Right ventricle myocardium superior (tissue), 1 donor: ENCODE measurements around the gene COG6. TPM values are rescaled to one million over a fixed set of nuclear protein-coding genes. Genes with fewer than 3 reads are reported as not detected.

ENCODE experiments used
- ATAC-seq: fragments of 200-7000 bp; cut with Tn5 transposase; one replicate; pipeline ENCODE4 v1.9.1; 2020; ENCODE audit warnings: mild to moderate bottlenecking; ENCODE audit not compliant: poor library complexity
- DNase-seq: peaks from one replicate; pipeline ENCODE4 v3.0.0-alpha.2; 2020
- intact Hi-C: fragments of 100-400 bp; cut with DNase I; formaldehyde crosslinking; loops from one replicate; pipeline ENCODE4 v1.11.2; 2022
- long read RNA-seq: library from polyadenylated mRNA; unstranded; transcript quantifications from one replicate; pipeline ENCODE4 v2.0.0, GENCODE V29; 2021
- total RNA-seq: library from RNA; stranded (reverse); fragmentation: NEBNext Ultra II Directional; extraction: Animal tissue kit (Norgen Biotek cat#: 25700); gene quantifications from one replicate; pipeline ENCODE4 v1.2.1, GENCODE V29; 2021
- donor health status: DM: no; HTN: yes; CAD: no; lungs with severe emphysema.

COG6 gene
- total RNA-seq, result 21.9 TPM
- long read RNA-seq, transcript COG6-204 (19 exons, 3,563 nt), result major isoform, 47 of 55 reads
- long read RNA-seq, partial matches to known transcripts, result 4 of 55 reads
- long read RNA-seq, other reads (novel, unspliced or antisense), result 3 of 55 reads

DNA sequence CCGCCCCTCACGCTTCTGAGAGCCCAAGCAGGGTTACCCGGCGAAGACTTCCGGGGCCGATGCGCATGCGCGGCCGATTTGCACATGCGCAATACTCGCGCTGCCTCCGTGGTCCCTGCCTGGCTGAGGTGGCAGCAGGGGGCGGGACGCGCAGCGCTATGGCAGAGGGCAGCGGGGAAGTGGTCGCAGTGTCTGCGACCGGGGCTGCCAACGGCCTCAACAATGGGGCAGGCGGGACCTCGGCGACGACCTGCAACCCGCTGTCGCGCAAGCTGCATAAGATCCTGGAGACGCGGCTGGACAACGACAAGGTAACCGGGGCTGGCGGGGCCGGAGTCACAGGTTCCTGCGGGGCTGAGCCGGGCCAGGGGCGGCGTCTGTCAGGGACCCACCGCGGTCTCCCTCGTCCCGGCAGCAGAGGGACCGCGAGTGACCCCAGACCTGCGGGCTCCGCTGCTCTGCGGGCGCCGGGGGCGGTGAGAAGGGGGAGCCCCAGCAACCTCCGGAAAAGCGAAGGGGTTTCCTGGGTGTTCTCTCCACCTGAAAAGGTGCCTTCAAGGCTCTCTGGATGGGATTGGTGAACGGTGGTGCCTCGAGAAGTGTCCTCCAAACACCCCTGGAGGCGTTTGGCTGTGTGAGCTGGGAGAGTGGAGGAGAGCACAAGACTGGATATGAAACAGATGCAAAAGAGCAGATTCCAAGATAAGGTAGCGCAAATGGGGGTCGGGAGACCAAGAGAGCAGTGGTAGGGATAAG lies at the start of gene COG6:
Gene COG6 (plus strand): TSS at position 94 of the 756 bp plus-strand sequence. CDS start 65 bp downstream, at position 159.
- intact Hi-C loops, result no loop called here
- ATAC-seq (peak; percentile 99), DNase-seq (peak; percentile 95)

DNA sequence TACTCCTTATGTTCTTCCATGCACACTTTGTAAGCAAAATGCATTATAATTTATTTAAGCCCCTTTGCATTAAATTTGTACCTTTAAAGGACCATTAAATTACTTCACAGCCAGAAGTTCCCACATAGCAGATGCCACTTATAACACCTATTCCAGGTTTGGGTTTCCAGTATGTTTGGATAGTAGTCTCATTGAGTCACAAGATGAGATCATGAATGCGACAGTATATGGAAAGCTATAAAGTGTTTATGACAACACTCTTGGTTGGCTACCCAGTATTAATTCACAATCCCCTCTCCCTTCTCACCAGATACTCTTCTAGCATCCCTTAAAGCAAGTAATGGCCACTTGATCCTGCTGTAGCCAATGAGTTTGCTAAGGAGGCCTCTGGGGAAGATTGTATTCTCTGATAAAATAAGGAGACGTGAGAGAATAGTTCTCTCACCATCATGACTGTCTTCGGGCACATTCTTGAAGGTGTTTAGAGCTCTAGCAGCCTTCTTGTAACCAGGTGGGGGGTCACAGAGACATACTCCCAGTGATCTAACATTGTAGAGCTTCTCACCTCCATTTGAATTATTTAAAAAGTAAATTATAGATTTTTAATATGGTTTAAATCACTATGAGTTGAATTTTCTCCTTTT lies 49.7 kb upstream of the COG6 start:
- ATAC-seq (no peak), DNase-seq (no peak)
- intact Hi-C loops, result no loop called here

DNA sequence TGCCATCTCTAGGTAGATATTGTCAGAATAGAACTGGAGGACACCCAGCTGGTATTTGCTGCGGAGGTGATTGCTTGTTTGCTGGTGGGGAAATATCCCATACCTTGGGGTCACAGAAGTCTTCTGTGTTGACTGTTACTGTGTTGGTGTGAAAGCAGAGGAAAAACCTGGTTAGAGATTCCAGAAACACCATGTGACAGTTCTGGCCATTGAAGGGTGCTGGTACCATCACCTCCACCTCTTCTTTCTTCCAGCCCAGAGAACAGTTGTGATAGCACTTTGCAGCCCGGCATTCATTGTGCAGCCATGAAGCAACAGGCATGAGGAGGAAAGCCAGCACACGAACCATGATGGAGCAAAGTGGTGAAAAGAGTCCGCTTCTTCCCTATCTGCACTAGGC lies 47.6 kb upstream of the COG6 start:
- intact Hi-C loops, result no loop called here
- no peak for ATAC-seq
- no peak for DNase-seq

DNA sequence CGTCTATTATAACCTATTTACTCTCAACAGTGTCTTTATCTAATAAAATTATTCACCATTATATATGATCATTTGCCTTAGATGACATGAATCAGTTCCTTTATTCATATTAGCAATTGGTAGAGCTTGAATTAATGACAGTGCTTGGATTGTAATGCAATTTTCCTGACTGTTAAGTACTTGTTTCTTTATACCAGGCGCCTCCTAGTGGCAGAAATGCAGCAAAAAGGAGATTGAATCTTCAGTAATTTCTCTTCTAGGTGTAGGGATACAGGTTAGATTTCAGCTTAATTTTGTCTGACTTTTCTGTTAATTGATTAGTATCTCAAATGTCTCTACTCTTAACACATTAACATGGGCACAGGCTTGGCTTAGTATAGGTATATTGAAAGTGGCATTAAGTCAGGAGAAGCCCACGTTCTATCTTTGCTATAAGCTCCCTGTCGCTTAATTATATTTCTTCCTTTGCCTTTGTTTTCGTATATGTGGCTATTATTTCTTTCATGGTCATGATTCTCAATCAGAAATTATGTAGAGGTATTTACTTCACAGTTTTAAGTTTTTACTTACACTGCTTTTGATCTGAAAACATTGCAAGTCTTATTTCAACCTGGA lies 43.3 kb upstream of the COG6 start:
- DNase-seq (peak; percentile 48), ATAC-seq (peak; percentile 76)
- intact Hi-C loops, result loop anchor here (2.0 to 5.0 kb wide), 3 partner anchors 350 to 560 kb away; no protein-coding TSS in a partner anchor

DNA sequence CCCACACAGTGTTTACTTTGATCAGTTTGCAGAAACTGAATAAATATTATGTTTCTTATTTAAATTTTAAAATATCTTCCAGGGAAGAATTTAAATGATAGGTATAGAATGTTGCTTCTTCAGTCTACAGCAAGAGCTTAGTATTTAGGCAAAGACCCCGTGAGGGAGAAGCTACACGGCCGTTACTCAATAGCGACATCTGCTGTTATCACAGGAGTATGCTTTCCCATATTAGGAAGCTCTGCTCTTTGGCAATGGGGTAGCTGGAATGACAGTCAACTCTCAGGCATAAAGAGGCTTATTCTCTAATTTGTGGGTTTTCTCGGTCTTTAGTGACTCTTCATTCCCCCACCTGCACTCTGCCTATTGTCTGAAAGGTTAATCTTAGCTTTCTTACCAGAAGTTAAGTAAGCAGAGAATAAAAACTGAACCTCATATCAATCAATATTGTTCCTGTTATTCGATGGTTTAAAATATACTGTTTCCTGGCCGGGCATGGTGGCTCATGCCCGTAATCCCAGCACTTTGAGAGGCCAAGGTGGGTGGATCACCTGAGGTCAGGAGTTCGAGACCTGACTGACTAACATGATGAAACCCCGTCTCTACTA lies 39.3 kb upstream of the COG6 start:
- ATAC-seq (peak; percentile 88), DNase-seq (no peak)
- intact Hi-C loops, result no loop called here

DNA sequence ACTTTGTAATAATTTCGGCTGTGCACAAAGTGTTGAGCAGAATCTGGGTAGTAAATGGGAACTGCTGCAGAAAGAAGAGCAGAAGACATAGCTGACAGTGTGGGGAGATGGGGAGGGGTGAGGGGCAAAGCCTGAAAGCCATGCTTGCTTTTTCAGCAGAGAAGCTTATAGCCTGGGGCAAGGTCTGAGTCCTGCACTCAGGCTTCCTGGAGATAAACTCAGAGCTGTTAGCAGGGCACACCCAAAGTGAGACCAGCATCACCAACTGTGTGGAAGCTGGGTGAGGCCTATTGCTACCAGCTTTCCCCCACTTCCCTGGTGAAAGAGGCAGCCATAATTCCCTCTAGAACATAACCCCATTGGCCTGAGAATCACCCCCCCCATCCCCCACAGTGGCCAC lies 36.9 kb upstream of the COG6 start:
- intact Hi-C loops, result no loop called here
- ATAC-seq (no peak), DNase-seq (no peak)

DNA sequence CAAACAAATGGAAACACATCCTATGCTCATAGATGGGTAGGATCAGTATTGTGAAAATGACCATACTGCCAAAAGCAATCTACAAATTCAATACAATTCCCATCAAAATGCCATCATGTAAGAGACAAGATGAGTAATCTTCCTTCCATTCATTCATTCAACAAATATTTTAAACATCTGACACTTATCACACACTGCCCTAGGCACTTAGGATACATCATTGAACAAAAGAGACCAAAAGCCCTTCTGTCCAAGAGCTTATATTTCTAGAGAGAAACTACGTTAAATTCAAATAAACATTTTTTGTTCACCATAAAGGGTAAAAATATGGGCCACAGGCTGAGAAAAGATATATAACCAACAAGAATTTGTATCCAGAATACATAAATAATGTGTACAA lies 32.0 kb upstream of the COG6 start:
- DNase-seq (no peak), ATAC-seq (no peak)
- intact Hi-C loops, result no loop called here

DNA sequence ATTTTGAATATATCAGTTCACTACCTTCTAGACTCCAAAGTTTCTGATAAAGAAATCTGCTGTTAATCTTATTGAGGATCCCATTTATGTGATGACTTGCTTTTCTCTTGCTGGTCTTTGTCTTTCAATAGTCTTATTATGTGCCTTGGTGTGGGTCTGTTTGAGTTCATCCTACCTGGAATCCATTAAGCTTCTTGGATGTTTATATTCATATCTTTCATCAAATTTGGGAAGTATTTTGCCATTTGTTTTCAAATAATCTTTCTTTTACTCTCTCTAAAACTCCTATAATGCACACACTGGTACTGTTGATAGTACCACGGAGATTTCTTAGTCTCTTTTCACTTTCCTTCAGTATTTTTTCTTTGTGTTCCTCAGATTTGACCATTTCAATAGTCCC lies 24.2 kb upstream of the COG6 start:
- no peak for DNase-seq
- ATAC-seq, result no peak
- intact Hi-C loops, result no loop called here

DNA sequence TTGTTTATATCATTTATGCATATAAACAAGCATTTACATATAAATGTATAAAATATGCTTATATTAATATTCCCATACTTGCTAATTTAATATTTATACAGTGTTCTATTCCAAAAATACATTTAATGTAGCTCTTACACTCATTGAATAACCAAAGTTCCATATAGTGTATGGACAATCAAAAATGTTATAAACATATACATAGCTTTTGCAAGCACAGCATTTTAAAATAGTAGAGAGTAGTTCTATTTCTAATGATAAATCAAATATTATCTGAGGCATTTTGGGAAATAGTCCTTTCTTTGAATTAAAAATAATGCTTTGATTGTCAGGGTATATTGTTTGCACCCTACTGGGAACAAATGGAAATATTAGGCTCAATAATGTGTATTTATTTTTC lies 22.5 kb upstream of the COG6 start:
- ATAC-seq (no peak), DNase-seq (no peak)
- intact Hi-C loops, result no loop called here

DNA sequence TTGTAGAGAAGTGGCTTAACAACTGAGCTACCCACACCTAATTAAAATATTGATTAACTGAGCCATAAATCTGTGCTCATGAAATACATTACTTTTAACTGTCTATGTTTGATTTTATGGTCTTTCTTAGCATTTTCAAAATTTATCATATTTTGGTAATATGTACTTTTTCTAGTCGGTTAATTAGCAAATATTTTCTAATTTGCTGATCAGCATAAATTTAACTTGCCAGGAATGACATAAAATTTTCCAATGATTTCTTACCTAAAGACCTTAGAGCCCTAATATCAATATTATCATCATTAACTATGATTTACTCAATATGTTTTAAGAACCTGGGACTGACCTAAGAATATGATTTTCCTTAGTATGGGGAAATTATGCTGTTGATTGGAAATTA lies 19.9 kb upstream of the COG6 start:
- DNase-seq (no peak), ATAC-seq (no peak)
- intact Hi-C loops, result no loop called here

DNA sequence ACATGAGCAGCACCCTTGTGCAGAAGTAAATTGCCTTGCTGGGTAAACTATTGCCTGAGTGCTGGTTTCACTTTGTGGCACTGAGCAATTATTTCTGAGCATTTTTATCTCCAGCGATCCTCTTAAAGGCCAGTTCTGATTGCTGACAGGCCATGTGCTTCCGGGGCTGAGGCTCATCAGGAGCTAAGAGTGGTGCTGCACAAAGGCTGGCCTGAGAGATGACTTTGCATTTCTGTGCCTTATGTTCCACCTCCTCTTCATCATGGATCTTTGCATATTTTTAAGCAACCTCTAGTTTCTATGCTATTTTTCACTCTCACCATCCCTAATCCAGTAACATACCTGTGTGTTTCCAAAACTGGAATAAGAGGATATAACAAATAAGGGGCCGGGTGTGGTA lies 17.6 kb upstream of the COG6 start:
- no peak for DNase-seq
- no peak for ATAC-seq
- intact Hi-C loops, result no loop called here

DNA sequence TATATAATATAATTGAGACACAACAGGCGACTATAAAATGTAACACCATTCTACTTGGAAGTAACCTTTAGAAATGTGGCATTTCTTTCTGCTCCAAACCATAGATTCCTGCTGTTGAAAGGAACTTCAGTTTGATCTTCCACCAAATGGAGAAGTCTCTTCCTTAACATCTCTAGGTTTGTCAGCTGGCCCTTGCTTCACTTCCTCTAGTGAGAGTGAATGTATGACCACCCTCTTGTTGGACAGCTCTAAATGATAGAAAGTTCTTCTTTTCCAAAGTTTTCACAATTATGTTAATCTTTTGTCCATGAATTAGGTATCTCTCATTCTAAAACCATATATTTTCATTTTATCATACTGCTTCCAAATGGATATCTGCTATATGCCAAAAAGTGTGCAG lies 13.8 kb upstream of the COG6 start:
- no peak for DNase-seq
- no peak for ATAC-seq
- intact Hi-C loops, result no loop called here

DNA sequence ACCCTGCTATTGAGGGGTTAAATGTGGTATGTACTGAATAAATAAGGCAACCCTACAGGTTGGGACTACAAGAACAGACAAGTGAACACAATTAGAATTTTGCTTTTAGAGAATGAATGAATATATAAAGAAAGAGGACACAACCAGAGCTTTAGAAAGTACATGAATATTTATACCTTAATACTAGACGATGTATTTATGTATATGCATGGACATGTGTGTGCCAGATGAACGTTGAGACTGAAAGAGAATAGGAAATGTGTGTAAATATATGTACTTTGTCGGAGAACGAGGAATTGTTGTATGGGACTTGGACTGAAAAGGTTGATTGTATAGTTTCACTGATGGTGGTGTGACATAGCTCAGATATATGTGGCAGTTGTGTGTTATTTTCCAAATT lies 9.3 kb upstream of the COG6 start:
- intact Hi-C loops, result no loop called here
- DNase-seq (no peak), ATAC-seq (no peak)

DNA sequence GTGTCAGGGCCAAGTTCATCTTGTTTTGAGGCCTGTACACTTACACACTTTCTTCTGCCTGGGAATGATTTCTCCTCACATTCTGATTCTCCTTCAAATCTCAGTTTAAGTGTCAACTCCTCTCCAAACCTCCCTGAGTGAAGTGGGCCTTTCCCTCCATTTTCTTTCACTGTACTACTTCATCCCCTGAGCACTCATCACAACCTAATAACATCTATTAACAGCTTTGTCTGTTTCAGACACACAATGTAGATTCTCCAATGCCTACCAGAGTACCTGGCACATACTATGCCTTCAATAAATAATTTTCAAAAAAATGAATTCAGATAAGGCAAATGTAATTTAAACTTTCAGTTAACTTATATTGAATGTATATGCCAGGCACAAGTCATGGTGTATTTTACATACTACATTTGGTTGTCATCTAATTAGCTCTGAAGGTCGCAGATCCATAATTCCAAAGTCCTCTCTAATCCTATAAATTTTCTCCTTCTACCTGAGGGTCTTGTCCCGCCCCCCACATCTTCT lies 357 bp upstream of the COG6 start:
- no peak for DNase-seq
- peak; percentile 4 for ATAC-seq
- intact Hi-C loops, result no loop called here

DNA sequence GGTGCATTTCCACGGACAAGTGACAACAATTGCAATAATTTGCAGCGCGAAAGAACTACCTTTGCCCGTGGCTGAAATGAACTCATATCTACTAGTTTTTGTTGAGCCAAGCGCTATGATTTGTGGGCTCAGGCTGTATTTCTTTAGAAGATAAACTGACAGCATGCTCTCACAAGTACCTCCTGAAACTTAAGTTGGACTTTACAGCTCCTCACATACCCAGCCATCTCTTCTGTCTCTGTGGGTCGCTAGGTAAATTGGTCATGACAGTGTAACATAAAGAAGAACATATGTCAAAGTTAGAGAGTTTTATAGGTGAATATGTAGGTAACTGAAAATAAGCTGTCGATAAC lies 839 bp downstream of the COG6 start:
- DNase-seq (no peak), ATAC-seq (no peak)
- intact Hi-C loops, result no loop called here

DNA sequence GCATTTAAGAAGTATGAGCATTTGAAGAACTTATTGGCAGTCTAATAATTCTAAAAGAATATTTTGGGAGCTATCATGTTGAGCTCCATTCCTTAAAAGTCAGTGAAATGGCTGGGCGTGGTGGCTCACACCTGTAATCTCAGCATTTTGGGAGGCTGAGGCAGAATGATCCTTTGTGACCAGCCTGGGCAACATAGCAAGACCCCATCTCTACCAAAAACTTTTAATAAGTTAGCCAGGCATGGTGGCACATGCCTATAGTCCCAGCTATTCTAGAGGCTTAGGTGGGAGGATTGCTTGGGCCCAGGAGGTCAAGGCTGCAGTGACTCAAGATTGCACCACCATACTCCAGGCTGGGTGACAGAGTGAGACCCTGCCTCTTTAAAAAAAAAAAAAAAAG lies 8.0 kb downstream of the COG6 start:
- ATAC-seq, result no peak
- intact Hi-C loops, result no loop called here
- no peak for DNase-seq

DNA sequence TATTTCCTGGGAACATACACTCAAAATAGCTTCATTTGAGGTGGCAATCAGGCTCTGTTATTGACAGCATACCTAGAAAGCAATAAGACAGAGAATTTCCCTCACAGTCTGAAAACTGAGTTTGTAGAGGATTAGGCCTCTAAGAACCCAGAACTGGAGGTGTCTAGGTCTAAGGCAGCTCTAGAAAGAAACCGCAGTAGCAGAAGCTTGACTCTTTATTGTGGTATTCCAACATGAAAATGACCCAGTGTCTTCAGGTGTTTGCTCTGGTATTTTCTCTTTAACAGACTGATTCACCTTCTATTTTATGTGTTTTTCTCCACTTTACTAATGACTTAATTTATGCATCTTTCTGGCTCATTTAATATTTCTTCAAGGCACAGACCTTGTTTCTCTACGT lies 8.5 kb downstream of the COG6 start:
- ATAC-seq (no peak), DNase-seq (no peak)
- intact Hi-C loops, result no loop called here

DNA sequence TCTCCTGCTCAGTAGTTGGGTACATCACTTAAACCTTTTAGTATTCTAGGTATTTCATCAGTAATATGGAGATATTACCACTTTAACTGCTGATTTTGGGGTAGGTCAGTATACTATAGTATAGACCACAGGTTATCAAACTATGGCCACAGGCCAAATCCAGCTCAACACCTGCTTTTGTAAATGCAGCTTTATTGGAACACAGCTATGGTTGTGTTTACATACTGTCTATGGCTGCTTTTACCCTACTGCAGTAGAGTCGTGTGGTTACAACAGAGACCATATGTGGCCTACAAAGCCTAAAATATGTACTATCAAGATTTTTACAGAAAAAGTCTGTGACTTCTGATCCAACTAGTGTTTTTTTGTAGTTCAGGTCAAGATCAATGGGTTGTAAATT lies 10.3 kb downstream of the COG6 start:
- no peak for ATAC-seq
- intact Hi-C loops, result no loop called here
- DNase-seq, result no peak

DNA sequence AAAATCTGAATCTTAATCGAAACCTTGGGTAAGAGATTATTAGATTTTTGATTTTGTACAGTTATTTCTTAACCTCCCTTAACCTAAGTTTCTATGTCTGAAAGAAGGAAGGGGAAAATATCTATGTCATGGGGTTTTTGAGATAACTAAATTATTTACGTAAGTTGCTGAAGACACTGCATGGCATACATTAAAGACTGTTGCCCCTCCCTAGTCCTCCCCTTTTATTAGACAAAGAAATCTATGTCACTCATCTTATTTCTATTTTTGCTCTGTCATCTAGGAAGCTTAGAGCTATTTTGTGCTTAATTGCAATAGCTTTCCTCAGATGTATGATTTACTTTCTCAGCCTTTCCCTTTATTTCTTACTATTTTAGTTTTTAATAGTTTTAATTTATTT lies 15.0 kb downstream of the COG6 start:
- ATAC-seq (no peak), DNase-seq (no peak)
- intact Hi-C loops, result no loop called here
